ENCODE measurements around the gene CRYBG1.
"Not testable (repeated sequence)": the region's sequence is repeated elsewhere in the genome, so short reads cannot be mapped to it uniquely, and the experiment has no call there.

The CRYBG1 gene

GRCh38 chr6:106572436-106572835, 211.9 kb downstream of the CRYBG1 start:
- no peak for TF ChIP-seq CTCF (conservative IDR thresholded peaks at IDR 0.05; ENCODE audit: control insufficient read depth, insufficient read depth, low read depth, low read length)
- no peak for DNase-seq (ENCODE audit: low read depth)
- no peak overlapping the region for H3K4me3 ChIP-seq (ENCODE audit: control insufficient read depth, low read depth, low read length)

GRCh38 chr6:106572875-106573585, 212.5 kb downstream of the CRYBG1 start:
- DNase-seq (ENCODE audit: low read depth) = no peak

GRCh38 chr6:106574741-106575458, 214.4 kb downstream of the CRYBG1 start:
- peak; percentile 79 for DNase-seq (ENCODE audit: low read depth)
- no peak for TF ChIP-seq CTCF (conservative IDR thresholded peaks at IDR 0.05; ENCODE audit: control insufficient read depth, insufficient read depth, low read depth, low read length)
- no peak overlapping the region for H3K4me3 ChIP-seq (ENCODE audit: control insufficient read depth, low read depth, low read length)

More at GRCh38 chr6:106572875-106573585, 212.5 kb downstream of the CRYBG1 start:
- no peak overlapping the region for H3K4me3 ChIP-seq (ENCODE audit: control insufficient read depth, low read depth, low read length)
- TF ChIP-seq CTCF (conservative IDR thresholded peaks at IDR 0.05; ENCODE audit: control insufficient read depth, insufficient read depth, low read depth, low read length) = no peak

- no peak for TF ChIP-seq CTCF (conservative IDR thresholded peaks at IDR 0.05; ENCODE audit: control insufficient read depth, insufficient read depth, low read depth, low read length)
- no peak for DNase-seq (ENCODE audit: low read depth)
Observed at GRCh38 chr6:106579281-106579680, 218.8 kb downstream of the CRYBG1 start.

GRCh38 chr6:106581468-106581867, 221.0 kb downstream of the CRYBG1 start:
- no peak overlapping the region for H3K4me3 ChIP-seq (ENCODE audit: control insufficient read depth, low read depth, low read length)
- TF ChIP-seq CTCF (conservative IDR thresholded peaks at IDR 0.05; ENCODE audit: control insufficient read depth, insufficient read depth, low read depth, low read length) = no peak
- no peak for DNase-seq (ENCODE audit: low read depth)

More at GRCh38 chr6:106579281-106579680, 218.8 kb downstream of the CRYBG1 start:
- H3K4me3 ChIP-seq (ENCODE audit: control insufficient read depth, low read depth, low read length) = no peak overlapping the region

GRCh38 chr6:106586815-106587415, 226.4 kb downstream of the CRYBG1 start:
- TF ChIP-seq CTCF (conservative IDR thresholded peaks at IDR 0.05; ENCODE audit: control insufficient read depth, insufficient read depth, low read depth, low read length) = no peak
- no peak overlapping the region for H3K4me3 ChIP-seq (ENCODE audit: control insufficient read depth, low read depth, low read length)
- DNase-seq (ENCODE audit: low read depth) = no peak

GRCh38 chr6:106588937-106589336, 228.4 kb downstream of the CRYBG1 start:
- DNase-seq (ENCODE audit: low read depth); H3K4me3 ChIP-seq (ENCODE audit: control insufficient read depth, low read depth, low read length): not testable (repeated sequence)

Measured in fibroblast of mammary gland (primary cell).